Lung (tissue), 12 donors: ENCODE data around the gene TRIM54. TPM values are rescaled to one million over a fixed set of nuclear protein-coding genes. Genes with fewer than 3 reads are reported as not detected.
"Not testable (repeated sequence)": the region's sequence is repeated elsewhere in the genome, so short reads cannot be mapped to it uniquely, and the experiment has no call there.

Experiments used
- ATAC-seq: fragments of 200-7000 bp; cut with Tn5 transposase; one replicate; pipeline ENCODE4 v1.9.1; 2020; ENCODE audit warnings: moderate number of reproducible peaks; ENCODE audit not compliant: insufficient read depth, low FRiP score
- DNase-seq, 3 donors: peaks; one replicate each; pipeline ENCODE4 v3.0.0-alpha.2; 2013 to 2017
- H3K27ac ChIP-seq, 2 donors: one replicate each; pipeline ENCODE4 v1.5.1; 2013; ENCODE audit warnings: mild to moderate bottlenecking in 2 of 2, moderate library complexity in 2 of 2, control low read depth in 1 of 2, inconsistent platforms in 1 of 2, low read depth in 1 of 2, low read length in 1 of 2
- H3K27me3 ChIP-seq, 3 donors: one replicate each; pipeline ENCODE4 v1.5.1; 2013; ENCODE audit warnings: low read length in 2 of 3; ENCODE audit not compliant: control insufficient read depth in 3 of 3, insufficient read depth in 3 of 3
- H3K36me3 ChIP-seq, 4 donors: one replicate each; pipeline ENCODE4 v1.5.1; 2013; ENCODE audit warnings: low read length in 4 of 4, mild to moderate bottlenecking in 1 of 4, moderate library complexity in 1 of 4; ENCODE audit not compliant: control insufficient read depth in 4 of 4, insufficient read depth in 4 of 4
- H3K4me1 ChIP-seq, 5 donors: one replicate each; pipeline ENCODE4 v1.5.1; 2013; ENCODE audit warnings: low read length in 5 of 5, mild to moderate bottlenecking in 2 of 5, moderate library complexity in 1 of 5; ENCODE audit not compliant: control insufficient read depth in 5 of 5, insufficient read depth in 5 of 5
- H3K4me3 ChIP-seq: one replicate; pipeline ENCODE4 v1.5.1; 2013; ENCODE audit warnings: mild to moderate bottlenecking, control low read depth, moderate library complexity
- H3K9ac ChIP-seq, 2 donors: one replicate each; pipeline ENCODE4 v1.5.1; 2013; ENCODE audit warnings: low read length in 2 of 2, control low read depth in 1 of 2; ENCODE audit not compliant: insufficient read depth in 1 of 2
- H3K9me3 ChIP-seq, 4 donors: one replicate each; pipeline ENCODE4 v1.5.1; 2013; ENCODE audit warnings: low read length in 3 of 4, mild to moderate bottlenecking in 1 of 4, moderate library complexity in 1 of 4; ENCODE audit not compliant: control insufficient read depth in 4 of 4, insufficient read depth in 3 of 4
- CTCF ChIP-seq: IDR thresholded peaks from 2 replicates; pipeline ENCODE4 v1.5.1; 2012; ENCODE audit warnings: mild to moderate bottlenecking; ENCODE audit errors: control extremely low read depth, extremely low read depth
- WGBS, 2 donors: extraction: QIAGEN DNeasy Blood & Tissue Kit; methylation state at CpG; one replicate each; pipeline ENCODE4 v1.1.7; 2013; 5-methylcytosine and 5-hydroxymethylcytosine counted together
- polyA plus RNA-seq, 2 donors: library from polyadenylated mRNA; stranded (reverse); fragments of 200-250 nt; gene quantifications; one replicate each; pipeline ENCODE4 v1.2.1, GENCODE V29; 2013
- total RNA-seq, 2 donors: library from RNA; depleted of rRNA in 1 of 2; stranded (reverse); fragments of >200 nt in 1 of 2; gene quantifications; one replicate each; pipeline ENCODE4 v1.2.1, GENCODE V29; 2014 to 2021
- donor health status: control.
- donor health status: control.
- donor health status: Bipolar disorder and iron deficiency.
- donor health status: healthy.
- donor health status: DM: yes; HTN: yes; CAD: no.

The TRIM54 gene
- total and polyA plus RNA-seq, 4 donors = 0.09 to 0.48 (median 0.13) TPM

- H3K4me3 ChIP-seq = no peak overlapping the region
- H3K9ac ChIP-seq = no peak overlapping the region
- ATAC-seq = no peak
- H3K36me3 ChIP-seq = no peaks in the 10 kb centered on the region
- peaks cover 0 to 23% (median 21%) of the 10 kb centered on the region in 3 donors for H3K27me3 ChIP-seq
- WGBS, 2 donors = 63 to 77% methylated on average over 11 of the region's 11 CpGs
- H3K4me1 ChIP-seq = peaks cover 0 to 3% (median 0%) of the 10 kb centered on the region in 5 donors
- H3K9me3 ChIP-seq = no peaks in the 10 kb centered on the region
- no peak for TF ChIP-seq CTCF
- peak overlapping the region in 1 of 2 donors; percentile 84 for H3K27ac ChIP-seq
- no peak for DNase-seq
These were observed 10.4 kb upstream of the TRIM54 start for GRCh38 chr2:27271631-27272340.

- not testable (repeated sequence) for H3K9me3 ChIP-seq, H3K4me3 ChIP-seq, ATAC-seq, H3K4me1 ChIP-seq, H3K36me3 ChIP-seq, H3K9ac ChIP-seq, DNase-seq
- WGBS, 2 donors = 80 to 86% methylated on average over 15 of the region's 15 CpGs
- peak overlapping the region in 1 of 2 donors; percentile 84 for H3K27ac ChIP-seq
- peaks cover 0 to 23% (median 17%) of the 10 kb centered on the region in 3 donors for H3K27me3 ChIP-seq
These were observed 9.4 kb upstream of the TRIM54 start for GRCh38 chr2:27272537-27273522.

- no peak within 1 kb of the TSS for H3K27ac ChIP-seq
- DNase-seq (no peak), ATAC-seq (no peak)
- no peak for TF ChIP-seq CTCF
- 80 to 88% methylated on average over 39 of the region's 39 CpGs for WGBS, 2 donors
- H3K9me3 ChIP-seq = no peaks in the 10 kb centered on the region
- H3K36me3 ChIP-seq = no peaks in the 10 kb centered on the region
- no peak within 1 kb of the TSS for H3K9ac ChIP-seq
- peaks cover 0 to 18% (median 6%) of the 10 kb centered on the region in 3 donors for H3K27me3 ChIP-seq
- no peak within 1 kb of the TSS for H3K4me3 ChIP-seq
- H3K4me1 ChIP-seq = peaks cover 0 to 6% (median 0%) of the 10 kb centered on the region in 5 donors
These were observed 6.7 kb upstream of the TRIM54 start, which contains the start of gene DNAJC5G for GRCh38 chr2:27275211-27276150. Gene DNAJC5G (plus strand): TSS chr2:27275433. CDS start chr2:27276729, 1,296 bp downstream.
